ENCODE results near the gene MUC5B. TPM values are rescaled to one million over a fixed set of nuclear protein-coding genes. Genes with fewer than 3 reads are reported as not detected.

The MUC5B gene
- total and polyA plus RNA-seq, 2 of the 13 experiments (the other 11 are each of a cell fraction or from before 2014, with no cell fraction given) = 0.01 TPM; not detected in 1

- TF ChIP-seq NFAT5 (CRISPR knock-in tag; IDR thresholded peaks at IDR 0.05) (no peak), HOXA7 (CRISPR knock-in tag; IDR thresholded peaks at IDR 0.05) (no peak), MEIS1 (CRISPR knock-in tag; IDR thresholded peaks at IDR 0.05; ENCODE audit: borderline replicate concordance) (no peak), CCAR2 (optimal IDR thresholded peaks at IDR 0.05; ENCODE audit: low read depth, low read length) (no peak), RORA (CRISPR knock-in tag; IDR thresholded peaks at IDR 0.05) (no peak), ZFP91 (CRISPR knock-in tag; IDR thresholded peaks at IDR 0.05; ENCODE audit: borderline replicate concordance) (no peak), ZNF207 (IDR thresholded peaks at IDR 0.05; ENCODE audit: borderline replicate concordance) (no peak), ZNF639 (CRISPR knock-in tag; conservative IDR thresholded peaks at IDR 0.05) (no peak), RCOR2 (CRISPR knock-in tag; IDR thresholded peaks at IDR 0.05) (no peak), ZNF616 (CRISPR knock-in tag; IDR thresholded peaks at IDR 0.05; ENCODE audit: low read depth) (no peak), MXD4 (CRISPR knock-in tag; IDR thresholded peaks at IDR 0.05) (no peak), ELK4 (CRISPR knock-in tag; IDR thresholded peaks at IDR 0.05; ENCODE audit: borderline replicate concordance) (no peak), REST (IDR thresholded peaks at IDR 0.05; ENCODE audit: borderline replicate concordance in 1 of 2, low read depth in 1 of 2, low read length in 2 of 2) (no peak)
Observed at GRCh38 chr11:1272531-1272930, 49.7 kb downstream of the MUC5B start (continued).

All from HepG2 (cell line).